Measurements from ENCODE around the gene ARID1A. TPM values are rescaled to one million over a fixed set of nuclear protein-coding genes. Genes with fewer than 3 reads are reported as not detected.

ARID1A gene
- 8.8 and 11.2 TPM in 2 replicates for total RNA-seq

GRCh38 chr1:26695356-26696118 is at the start of gene ARID1A:
Gene ARID1A (plus strand): TSS chr1:26696015. CDS start chr1:26696404, 389 bp downstream.

GRCh38 chr1:26787706-26788514 is 92.1 kb downstream of the ARID1A start, which contains the start of gene PIGV:
Gene PIGV (plus strand): TSS chr1:26787950. CDS start chr1:26790816, 2,866 bp downstream.

GRCh38 chr1:26826261-26827105 is 130.7 kb downstream of the ARID1A start, which contains the start of gene ZDHHC18:
Gene ZDHHC18 (plus strand): TSS chr1:26826688. CDS start chr1:26826805, 117 bp downstream.

Other genes with a start within 250 kb of the ARID1A start
- 183 and 319 TPM in 2 replicates for gene HMGN2, start 223.6 kb upstream of the ARID1A start, total RNA-seq
- gene RPS6KA1, start 166.3 kb upstream of the ARID1A start, total RNA-seq: 11.4 and 28.9 TPM in 2 replicates
- gene PIGV, start 91.9 kb downstream of the ARID1A start, total RNA-seq: 7.1 and 10.0 TPM in 2 replicates
- gene ZDHHC18, start 130.7 kb downstream of the ARID1A start, total RNA-seq: 5.5 and 5.9 TPM in 2 replicates
- gene SFN, start 167.1 kb downstream of the ARID1A start, total RNA-seq: not detected in 2 replicates
- gene GPN2, start 194.3 kb downstream of the ARID1A start, total RNA-seq: 6.7 and 8.4 TPM in 2 replicates
- gene GPATCH3, start 204.5 kb downstream of the ARID1A start, total RNA-seq: 8.8 and 11.2 TPM in 2 replicates
- not detected in 2 replicates for gene NR0B2, start 218.0 kb downstream of the ARID1A start, total RNA-seq
- 36.4 and 48.3 TPM in 2 replicates for gene NUDC, start 225.7 kb downstream of the ARID1A start, total RNA-seq